ENCODE data around the gene SHC3. TPM values are rescaled to one million over a fixed set of nuclear protein-coding genes. Genes with fewer than 3 reads are reported as not detected.

The SHC3 gene
- total RNA-seq, 1 donor from 2014 or later, result not detected

DNA sequence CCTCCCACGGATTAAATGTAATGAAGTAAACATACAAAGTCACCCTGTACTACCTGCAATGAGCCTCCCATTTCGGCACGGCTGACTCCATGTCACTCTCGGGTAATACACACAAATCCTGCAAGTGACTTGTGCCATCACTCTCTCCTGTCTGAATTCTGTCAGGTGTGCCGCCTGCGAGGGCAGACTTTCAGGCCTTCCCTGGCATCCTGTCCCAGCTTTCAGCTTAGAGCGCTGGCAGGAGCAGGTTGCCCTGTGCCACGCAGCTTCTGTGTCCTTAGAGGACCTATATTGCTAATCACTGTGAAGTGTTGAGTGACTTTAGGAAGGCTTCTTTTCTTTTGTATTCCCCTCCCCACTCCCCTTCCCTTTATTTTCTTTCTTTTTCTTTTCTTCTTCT lies 213.1 kb downstream of the SHC3 start:
- Mint-ChIP-seq H3K4me1 (ENCODE audit: low read depth) (no peaks in the 10 kb centered on the region), H3K27me3 (ENCODE audit: insufficient read depth) (peaks cover 6% of the 10 kb centered on the region), H3K27ac (no peak overlapping the region), H3K36me3 (ENCODE audit: low read depth) (no peaks in the 10 kb centered on the region), H3K9me3 (no peaks in the 10 kb centered on the region), H3K4me3 (no peak overlapping the region)
- no peak for DNase-seq (ENCODE audit: low spot score)
- intact Hi-C loops (cut with micrococcal nuclease), result no loop called here

DNA sequence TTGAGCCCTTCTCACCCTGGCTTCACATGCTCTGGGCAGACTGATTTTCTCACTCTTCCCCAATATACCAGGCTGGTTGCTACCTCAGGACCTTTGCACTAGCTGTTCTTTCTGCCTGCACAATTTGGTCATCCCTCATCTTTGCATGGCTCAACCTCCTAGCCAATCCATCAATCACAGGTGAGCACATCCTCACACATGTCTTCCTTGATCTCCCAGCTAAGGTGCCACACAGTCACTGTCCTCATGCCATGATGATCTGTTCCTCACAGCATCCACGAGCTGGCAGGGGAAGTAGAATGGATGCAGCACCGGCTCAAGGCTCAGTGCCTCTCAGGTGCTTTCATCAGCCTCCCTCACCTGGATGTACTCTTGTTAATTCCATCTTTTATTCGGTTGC lies 218.0 kb downstream of the SHC3 start:
- Mint-ChIP-seq H3K9me3 (no peaks in the 10 kb centered on the region), H3K27ac (no peak overlapping the region), H3K36me3 (ENCODE audit: low read depth) (no peaks in the 10 kb centered on the region), H3K4me3 (no peak overlapping the region), H3K4me1 (ENCODE audit: low read depth) (no peaks in the 10 kb centered on the region), H3K27me3 (ENCODE audit: insufficient read depth) (peaks cover 4% of the 10 kb centered on the region)
- intact Hi-C loops (cut with micrococcal nuclease), result no loop called here
- DNase-seq (ENCODE audit: low spot score), result no peak

DNA sequence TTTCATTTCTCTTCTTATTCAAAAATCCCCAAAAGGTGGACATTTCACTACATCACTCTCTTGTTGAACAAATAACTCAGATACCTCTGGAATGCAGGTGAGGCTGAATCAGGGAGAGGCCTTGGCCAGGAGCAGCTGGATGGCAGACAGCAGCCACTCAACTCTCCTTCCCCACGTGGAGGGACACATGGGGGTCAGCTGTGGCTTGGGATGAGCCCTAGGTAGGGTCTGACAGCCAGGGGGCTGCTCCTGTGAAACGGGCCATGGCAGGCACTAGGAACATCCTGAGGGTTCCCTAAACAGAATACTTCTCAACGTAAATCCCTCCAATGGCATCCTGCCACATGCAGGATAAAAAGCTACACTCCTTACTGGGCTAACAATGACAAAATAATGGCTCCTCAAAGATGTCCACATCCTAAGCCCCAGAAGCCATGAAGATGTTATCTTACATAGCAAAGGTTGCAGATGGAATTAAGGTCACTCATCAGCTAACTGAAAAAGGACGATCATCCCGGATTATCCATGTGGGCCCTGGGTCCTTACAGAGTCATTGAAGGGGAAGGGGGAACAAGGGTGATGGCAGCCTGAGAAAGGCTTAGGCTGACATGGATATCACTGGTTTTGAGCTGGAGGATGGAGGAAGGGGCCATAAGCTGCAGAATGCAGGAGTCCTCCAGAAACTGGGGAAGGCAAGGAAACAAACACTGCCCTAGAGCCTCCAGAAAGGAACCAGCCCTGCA lies 218.7 kb downstream of the SHC3 start:
- no peak overlapping the region for H3K4me3 Mint-ChIP-seq

DNA sequence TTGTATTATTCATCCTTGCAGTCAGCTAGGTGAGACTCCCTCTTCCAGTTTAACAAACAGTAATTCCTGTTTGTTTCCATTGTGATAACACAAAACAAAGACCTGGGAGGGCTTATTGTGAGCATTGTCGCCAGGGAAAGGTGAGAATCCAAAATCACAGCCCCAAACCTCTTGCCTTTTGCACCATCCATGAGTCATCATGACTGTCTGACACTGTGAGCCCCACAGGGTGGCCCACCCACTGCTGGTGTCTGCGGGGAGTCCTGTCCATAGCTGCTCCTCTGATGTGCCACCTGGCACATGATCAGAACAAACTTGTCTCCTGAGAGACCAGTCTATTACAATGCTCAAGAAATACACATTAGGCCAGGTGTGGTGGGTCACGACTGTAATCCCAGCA lies 221.1 kb downstream of the SHC3 start:
- Mint-ChIP-seq H3K27ac (no peak overlapping the region), H3K9me3 (no peaks in the 10 kb centered on the region), H3K27me3 (ENCODE audit: insufficient read depth) (no peaks in the 10 kb centered on the region), H3K4me1 (ENCODE audit: low read depth) (no peaks in the 10 kb centered on the region), H3K4me3 (no peak overlapping the region), H3K36me3 (ENCODE audit: low read depth) (no peaks in the 10 kb centered on the region)
- intact Hi-C loops (cut with micrococcal nuclease), result no loop called here
- DNase-seq (ENCODE audit: low spot score), result no peak

More for the DNA sequence above, 218.7 kb downstream of the SHC3 start:
- no peaks in the 10 kb centered on the region for H3K36me3 Mint-ChIP-seq (ENCODE audit: low read depth)
- intact Hi-C loops (cut with micrococcal nuclease), result no loop called here
- H3K9me3 Mint-ChIP-seq, result no peaks in the 10 kb centered on the region
- H3K27ac Mint-ChIP-seq, result no peak overlapping the region
- DNase-seq (ENCODE audit: low spot score), result no peak
- H3K4me1 Mint-ChIP-seq (ENCODE audit: low read depth), result no peaks in the 10 kb centered on the region
- H3K27me3 Mint-ChIP-seq (ENCODE audit: insufficient read depth), result peaks cover 4% of the 10 kb centered on the region

Other genes with a start within 250 kb of the SHC3 start
- gene S1PR3, start 187.3 kb downstream of the SHC3 start, total RNA-seq, result 3.0 and 3.3 TPM in 2 replicates
- 148 and 162 TPM in 2 replicates for gene CKS2, start 132.4 kb upstream of the SHC3 start, total RNA-seq
- 49.4 and 54.9 TPM in 2 replicates for gene SECISBP2, start 139.7 kb upstream of the SHC3 start, total RNA-seq